Right renal pelvis (tissue), 4 donors: ENCODE measurements around the gene ACSS1. TPM values are rescaled to one million over a fixed set of nuclear protein-coding genes. Genes with fewer than 3 reads are reported as not detected.

Experiments used
- DNase-seq, 4 donors: peaks; one replicate each; pipeline ENCODE4 v3.0.0-alpha.2; 2013; ENCODE audit warnings: low read depth in 4 of 4, low spot score in 3 of 4, missing footprints in 1 of 4
- polyA plus RNA-seq, 4 donors: library from polyadenylated mRNA; unstranded; fragments of 120-200 nt; gene quantifications; one replicate each; pipeline ENCODE4 v1.2.1, GENCODE V29; 2013; ENCODE audit not compliant: insufficient read length in 4 of 4

ACSS1 gene
- polyA plus RNA-seq, 4 donors = 31.0 to 36.6 (median 32.0) TPM

DNA sequence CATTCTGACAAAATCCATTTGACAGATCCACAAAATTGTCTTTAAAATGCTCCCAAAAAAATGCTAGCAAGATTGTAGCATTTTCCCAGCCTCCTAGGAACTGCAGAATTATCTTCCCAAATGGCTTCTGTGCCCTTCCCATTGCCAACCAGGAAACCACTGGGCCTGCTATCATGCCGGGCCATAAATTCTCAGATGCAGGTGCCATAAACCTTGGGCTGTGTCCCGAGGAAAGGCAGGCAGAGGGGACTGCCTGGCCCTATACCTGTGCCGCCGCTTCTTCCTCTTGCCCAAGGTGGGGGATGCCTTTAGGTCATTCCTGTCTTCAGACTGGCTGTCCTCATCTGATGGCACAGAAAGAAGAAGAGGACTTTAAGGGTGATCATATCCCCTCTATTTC lies 21.2 kb upstream of the ACSS1 start:
- DNase-seq = no peak

DNA sequence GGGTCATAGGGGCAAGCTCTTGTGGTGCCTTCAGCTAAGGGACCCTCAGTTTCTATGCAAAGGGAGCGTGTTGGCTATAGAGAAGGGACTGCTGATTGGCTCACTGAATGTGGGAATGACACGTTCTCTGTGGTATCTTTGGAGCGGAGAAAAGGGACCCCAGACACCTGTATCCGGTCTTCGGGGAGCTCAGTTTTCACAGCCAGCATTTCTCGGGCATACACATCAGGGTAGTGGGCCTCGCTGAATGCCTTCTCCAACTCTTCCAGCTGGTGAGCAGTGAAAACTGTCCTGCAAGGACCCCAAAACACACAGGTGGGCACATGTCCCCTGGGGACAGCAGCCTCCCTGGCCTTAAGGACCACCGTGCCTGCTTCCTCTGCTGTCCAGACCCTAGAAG lies 20.7 kb upstream of the ACSS1 start:
- no peak for DNase-seq

DNA sequence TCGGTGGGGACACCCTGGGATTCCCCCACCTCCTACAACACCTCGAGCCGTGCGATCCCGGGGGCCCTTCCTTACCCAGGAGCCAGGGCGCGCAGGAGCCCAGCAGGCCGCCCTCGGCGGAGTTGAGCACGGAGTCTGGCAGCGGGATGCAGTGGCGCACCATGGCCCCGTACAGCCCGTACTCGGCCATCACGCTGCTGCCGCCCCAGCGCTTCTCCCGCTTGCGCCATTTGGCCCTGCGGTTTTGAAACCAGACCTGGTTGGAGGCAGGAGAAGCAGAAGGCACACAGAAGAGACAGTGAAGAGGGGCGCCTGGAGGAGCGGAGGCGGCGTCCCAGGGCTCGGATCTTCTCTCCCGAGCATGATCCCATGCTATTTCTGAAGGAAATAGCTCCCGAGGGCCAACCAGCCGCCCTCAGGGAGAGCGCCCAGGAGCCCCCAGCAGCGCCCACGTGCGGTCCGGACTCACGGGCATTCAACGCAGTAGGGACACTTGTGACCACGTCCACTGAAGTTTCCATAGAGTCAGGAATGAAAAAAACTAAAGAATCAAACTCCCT lies 19.8 kb upstream of the ACSS1 start:
- DNase-seq = no peak

DNA sequence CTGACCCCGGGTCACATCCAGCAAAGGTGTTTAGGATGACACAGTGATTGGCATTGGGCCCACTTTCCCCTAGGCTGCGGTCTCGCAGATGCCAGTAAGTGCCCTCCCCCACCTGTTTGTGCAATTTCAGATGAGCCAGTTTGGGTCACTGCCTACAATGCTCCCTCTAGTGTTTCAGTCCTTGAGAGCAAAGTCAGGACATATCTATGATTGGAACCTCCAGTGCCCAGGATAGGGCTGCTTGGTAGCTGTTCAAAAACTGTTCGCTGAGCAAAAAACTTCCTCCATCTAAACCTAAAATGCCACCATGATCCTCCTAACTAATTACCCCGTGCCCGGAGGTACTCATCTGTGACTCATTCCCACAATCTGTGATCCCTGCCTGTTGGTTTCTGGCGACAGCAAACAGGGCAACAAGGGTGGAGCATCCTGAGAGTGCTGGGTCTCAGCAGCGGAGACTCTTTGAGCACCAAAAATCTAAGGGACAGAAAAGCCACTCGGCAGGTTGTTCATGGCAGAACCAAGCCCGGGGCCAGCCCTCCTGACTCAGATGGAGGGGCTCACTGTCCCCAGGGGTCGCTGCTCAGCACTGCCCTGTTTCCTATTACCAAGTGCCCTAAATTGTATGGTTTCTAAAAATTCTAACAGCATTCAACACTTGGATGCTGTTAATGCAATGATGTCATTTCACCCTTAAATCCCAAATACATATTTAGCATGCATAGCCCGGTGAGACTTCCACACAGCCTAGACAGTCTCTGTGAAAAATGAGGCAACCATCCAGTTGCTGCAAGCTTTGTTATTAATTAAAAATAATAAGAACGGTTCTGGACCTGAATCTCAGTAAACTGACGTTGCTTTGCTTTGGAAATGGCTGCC lies 19.0 kb upstream of the ACSS1 start:
- DNase-seq = no peak

DNA sequence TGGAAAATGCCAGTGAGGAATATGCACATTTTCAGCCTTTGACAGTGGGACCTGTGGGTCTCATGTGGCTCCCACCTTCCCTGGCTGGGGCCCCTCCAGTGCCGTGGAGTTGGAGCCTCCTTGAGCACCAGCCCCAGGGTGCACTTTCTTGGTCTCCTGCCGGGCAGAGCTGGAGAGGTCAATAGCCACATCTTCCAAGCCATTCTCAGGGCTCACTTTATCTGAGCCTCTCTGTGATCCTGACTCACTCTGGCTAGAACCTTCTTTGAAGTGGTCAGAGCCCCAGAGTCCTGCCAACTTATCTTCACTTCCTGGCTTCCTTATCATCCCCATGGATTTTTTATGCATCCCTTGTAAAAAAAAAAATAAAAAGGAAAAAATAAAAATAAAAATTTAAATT lies 18.3 kb upstream of the ACSS1 start:
- DNase-seq = no peak

DNA sequence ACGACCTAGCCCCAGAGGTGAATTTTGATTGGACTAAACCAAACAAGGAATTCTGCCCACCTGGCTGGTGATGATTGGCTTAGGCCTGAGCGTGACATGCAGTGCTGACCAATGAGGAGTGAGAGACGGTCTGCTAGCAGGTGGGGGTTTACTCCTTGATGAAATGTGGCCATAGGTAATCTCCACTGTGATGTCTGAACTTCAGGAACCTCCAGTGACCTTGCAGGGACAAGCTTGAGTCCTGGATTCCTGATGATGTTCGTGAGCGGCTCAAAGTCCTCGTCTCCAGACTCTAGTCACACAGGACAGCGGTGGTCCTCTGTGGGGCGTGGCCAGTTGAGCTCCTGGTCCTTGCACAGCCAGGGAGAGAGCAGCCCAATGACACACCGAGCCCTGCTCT lies 15.6 kb upstream of the ACSS1 start:
- no peak for DNase-seq

DNA sequence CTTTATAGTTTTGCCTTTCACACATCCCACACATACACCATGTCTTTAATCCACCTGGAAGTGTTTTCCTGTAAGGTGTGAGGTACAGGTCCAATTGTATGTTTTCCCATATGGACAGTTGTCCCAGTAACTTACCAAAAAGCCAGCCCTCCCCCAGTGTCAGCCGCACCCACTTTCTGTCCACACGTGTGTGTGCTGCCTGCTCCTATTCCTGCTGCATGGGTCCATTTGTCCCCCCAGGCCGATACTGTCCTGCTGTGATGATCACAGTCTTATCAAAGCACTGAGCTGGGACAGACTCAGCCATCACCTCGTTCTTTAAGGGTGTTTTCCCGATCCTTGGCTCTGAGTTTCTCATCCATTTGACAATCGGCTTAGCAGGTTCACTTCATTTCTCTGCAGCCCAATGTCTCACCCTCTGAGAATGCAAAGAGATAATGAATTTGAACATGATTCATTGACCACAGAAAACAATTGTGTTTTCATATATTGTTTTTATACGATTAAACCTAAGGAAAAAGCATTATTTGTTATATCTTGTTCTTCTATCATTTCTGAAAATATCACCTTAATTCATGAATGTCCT lies 14.4 kb upstream of the ACSS1 start:
- no peak for DNase-seq

DNA sequence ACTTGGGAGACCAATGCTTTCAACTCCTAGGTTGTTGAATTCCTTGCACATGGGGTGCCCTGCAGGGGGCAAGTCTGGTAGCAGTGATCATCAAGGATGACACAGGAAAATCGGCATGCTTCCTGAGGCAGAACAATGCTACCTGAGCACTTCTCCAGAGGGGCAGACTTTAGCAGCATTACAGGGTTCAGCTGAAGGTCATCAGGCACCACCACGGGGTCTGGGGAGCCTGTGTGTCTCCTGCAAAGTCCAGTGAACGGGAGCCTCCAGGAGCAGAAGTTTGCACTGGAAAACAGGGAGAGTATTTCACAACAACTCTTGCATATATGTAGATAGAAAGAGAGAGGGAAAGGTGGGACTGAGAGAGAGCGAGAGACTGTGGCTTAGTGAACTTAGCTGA lies 13.8 kb upstream of the ACSS1 start:
- DNase-seq = no peak

DNA sequence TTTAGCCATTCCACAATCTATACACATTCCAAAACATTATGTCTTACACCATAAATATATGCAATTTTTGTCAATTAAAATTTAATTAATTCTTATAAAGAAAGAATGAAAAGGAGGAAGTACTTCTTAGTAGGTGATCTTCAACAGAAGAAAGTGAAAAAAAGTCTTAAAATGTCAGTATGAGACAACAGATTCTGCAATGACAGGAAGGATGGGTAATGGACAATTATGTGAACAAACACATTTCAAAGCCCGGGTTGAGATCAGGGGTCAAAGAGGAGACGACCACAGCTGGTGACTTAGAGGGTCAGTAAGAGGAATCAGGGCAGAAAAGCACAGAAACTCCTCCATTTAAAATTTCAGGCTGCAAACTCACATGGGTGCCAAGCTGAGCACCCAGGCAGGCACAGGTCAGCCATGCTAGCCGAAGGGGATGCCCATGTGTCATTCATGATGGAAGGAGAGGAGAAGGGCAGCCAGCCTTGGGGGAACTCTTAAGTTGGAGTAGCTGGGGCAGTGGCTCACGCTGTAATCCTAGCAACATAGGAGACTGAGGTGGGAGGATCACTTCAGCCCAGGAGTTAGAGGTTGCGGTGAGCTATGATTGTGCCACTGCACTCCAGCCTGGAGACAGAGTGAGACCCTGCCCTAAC lies 13.0 kb upstream of the ACSS1 start:
- DNase-seq = no peak

DNA sequence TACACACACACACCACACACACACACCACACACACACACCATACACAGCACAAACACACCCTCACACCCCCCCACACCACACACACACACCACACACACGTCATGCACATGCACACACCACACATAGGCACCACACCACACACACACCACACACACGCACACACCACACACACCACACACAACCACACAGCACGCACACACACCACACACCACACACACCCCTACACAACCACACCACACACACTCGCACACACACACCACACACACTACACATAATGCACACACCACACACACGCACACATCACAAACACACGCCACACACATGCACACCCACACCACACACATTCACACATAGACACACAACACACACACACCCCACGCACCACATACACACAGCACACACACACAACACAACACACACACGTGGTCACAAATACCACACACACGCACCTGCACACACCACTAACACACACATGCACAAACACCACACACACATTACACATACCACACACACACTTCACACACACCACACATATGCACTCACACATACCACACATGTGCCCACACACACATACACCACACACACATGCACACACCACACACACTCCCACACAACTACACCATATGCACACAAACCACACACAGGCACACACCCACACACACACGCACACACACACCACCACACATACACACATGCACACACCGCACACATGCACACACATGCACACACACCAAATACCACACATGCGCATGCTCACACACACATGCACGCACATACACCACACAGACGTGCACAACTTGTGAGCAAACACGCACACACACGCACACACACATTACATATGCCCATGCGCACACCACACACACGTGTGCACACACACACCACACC lies 9.4 kb upstream of the ACSS1 start:
- DNase-seq = no peak

DNA sequence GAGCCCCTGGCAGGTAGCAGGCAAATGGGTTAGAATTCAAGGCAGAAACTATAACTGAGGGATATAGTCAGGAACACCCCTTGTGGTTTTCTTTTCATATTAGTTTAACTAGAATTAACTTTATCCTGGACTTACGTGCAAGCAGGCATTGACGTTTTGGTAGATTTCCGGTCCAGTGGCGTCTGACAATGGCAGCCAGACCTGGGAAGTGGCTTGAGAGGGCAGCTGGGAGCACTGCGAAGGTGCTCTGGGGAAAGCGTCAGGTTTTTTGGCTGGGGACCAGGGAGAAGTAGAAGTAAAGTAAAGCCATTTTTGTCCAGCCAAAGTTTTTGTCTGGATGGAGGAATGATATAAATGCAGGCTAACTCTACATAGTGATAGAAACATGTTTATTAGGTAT lies 8.4 kb upstream of the ACSS1 start:
- no peak for DNase-seq

DNA sequence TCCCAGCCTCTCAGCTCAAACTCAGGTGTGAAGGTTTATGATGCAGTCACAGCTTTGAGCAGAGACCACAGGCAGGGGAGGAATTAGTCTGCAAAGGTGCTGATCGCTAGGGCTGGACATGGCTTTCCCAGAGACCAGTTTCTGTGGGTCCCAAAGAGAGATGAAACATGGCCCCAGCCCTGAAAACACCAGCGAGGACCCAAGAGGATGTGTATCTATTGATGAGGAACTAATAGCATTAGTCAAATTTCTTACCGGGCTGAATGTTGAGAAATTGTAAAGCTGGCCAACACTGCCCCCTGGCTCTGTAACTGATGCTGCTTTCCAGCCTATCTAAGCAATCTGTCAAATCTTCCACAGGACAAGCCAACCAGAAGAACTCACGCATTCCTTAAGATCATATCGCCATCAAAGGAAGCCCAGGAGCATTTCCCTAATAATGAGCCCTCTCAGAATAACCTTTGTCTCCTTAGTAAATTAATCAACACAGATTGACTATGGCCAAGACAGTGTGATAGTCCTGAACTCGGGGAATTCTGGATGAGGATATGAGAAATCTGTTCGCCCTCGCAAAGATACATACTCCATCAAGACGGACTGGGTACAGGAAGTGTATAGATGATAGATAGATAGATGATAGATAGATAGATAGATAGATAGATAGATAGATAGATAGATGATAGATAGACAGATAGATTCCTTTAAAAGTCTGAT lies 7.8 kb upstream of the ACSS1 start:
- no peak for DNase-seq

DNA sequence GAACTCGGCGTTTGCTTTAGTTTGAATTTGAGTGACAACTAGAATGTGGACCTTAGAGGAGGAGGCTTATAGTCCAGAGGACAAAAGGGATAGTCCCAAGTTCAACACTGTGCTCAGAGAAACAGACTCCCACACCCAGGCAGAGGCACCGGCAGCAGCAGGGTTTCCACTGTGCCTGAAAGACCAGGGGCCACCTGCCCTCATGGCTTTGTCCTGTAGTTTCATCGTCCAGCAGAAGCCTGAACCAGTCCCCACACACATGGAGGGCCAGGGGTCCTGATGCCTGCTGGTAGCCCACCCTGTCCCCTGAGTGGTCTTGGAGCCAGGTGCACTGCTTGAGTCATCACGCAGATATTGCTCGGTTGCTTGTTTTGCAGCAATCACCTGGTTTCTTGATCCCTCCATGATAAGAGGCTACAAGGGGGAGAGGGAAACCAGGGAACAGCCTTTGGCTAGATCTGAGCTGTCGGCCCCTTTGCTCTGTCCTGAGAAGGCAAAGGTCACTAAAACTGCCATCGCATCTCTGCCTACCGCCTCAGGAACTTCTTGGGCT lies 7.2 kb upstream of the ACSS1 start:
- no peak for DNase-seq

DNA sequence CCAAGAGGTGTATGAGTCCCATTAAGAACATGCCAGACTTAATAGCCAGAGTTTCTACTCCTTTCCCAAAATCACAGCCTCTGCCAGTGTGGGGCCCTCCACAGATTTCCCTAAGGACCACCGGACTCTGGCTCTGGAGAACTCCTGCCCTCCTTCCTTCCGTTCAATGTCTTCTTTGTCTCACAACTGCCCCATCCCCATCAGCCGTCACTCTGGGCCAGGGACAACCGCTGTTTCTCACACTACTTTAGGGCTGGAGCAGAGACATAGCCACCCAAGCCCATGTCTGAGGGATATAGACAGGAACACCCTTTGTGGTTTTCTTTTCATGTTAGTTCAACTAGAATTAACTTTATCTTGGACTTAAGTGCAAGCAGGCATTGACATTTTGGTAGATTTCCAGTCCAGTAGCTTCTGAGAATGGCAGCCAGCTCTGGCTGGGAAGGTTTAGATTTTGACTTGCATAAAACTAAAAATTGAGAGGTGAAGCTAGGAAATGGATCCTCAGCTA lies 6.7 kb upstream of the ACSS1 start:
- no peak for DNase-seq

DNA sequence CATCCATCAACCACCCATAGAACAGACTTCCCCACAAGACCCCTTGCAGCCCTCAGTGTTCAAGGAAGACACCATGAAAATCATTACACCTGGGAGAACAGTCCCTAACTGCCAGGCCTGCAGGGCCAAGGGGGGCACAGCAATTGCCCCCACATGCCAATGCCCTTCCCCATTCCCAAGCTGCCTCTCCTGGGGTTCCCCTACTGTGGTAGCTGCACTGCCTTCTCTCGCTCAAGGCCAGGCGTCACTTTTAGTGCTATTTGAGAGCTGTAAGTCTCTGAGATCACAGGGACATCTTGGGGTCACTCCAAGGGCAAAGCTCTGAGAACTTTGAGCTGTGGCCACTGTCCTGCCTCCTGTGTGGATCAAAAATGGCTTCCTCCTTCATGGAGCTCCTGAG lies 6.0 kb upstream of the ACSS1 start:
- DNase-seq = no peak

DNA sequence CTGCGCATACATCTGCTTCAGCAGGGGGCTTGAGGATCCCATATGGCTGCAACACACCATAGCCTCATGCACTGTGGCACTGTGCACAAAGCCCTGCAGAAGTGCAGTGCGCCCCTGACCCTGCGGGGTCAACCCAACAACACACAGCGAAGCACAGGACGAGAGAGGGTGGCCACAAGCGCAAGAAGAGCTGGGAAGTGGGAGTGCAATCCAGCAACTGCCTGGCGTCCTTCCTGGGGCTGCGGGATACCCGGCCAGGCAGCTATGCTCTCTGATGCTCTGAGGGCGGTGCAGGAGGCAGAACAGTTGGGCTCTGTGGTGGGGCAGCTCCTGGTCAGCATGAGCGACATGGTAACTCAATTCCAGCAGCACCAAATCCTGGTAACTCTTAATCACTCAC lies 5.6 kb upstream of the ACSS1 start:
- DNase-seq = no peak

DNA sequence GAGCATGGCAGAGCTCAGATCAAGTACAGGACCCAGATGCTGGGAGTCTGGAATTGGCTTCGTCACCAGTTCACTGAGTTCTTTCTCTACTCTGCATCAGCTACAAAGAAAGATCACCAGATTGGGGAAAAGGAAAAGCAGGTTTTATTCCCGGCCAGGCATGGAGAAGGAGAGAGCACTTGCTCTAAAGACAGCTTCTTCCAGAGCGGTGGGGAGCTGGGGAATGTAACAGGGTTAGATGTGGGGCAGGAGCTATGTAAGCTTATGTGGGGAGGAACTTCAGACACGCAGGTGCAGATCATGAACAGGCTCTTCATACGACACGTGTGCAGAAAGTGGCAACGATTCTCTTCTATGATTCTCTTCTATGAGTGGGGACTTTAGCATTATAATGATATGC lies 4.9 kb upstream of the ACSS1 start:
- no peak for DNase-seq

DNA sequence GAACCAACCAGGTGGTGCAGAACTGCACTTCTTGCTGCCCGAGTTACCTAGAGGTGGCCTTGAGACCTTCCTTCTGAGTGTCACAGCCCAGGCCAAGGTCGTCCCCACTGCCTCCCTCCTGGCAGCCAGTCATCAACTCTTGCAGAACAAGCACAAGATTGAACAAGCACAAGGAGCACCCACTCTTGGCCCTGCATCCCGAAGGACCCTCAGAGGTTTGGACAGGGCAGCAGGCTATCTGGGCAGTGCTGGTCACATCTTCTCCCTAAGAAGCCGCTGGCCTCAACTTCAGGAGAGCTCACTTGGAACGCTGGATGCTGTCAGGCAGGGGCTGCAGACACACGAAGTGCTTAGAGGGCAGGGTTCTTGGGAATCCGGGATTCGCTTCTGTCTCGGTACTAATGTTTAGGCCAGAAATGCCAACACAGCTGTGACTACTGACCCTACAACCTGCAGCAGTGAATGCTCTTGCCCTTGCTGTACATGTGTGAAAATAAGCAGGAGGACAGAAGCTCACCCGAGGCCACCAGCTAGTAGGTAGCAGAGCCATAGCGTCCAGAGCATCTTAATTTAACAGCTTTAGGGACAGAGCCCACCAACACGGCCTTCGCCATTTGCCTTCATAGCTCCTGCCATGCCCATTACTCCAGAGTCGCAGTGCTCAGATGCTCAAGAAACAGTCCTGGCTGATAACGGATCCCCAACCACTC lies 4.0 kb upstream of the ACSS1 start:
- DNase-seq = no peak
